OCI-LY1 (cell line): ENCODE results near the gene SLC25A25.

Experiments used
- H2AFZ ChIP-seq: fragments of 200-600 bp; sonication (generic), shearing (Covaris generic); 2 replicates; pipeline ENCODE4 v1.6.0; 2014; ENCODE audit warnings: antibody characterized with exemption, mild to moderate bottlenecking, low read length
- H3F3A ChIP-seq: fragments of 200-600 bp; sonication (generic), shearing (Covaris generic); 2 replicates; pipeline ENCODE4 v1.6.0; 2014; ENCODE audit warnings: mild to moderate bottlenecking, antibody characterized with exemption, low read length, moderate library complexity; ENCODE audit not compliant: insufficient read depth
- H3K27ac ChIP-seq: fragments of 200-600 bp; sonication (generic); 2 replicates; pipeline ENCODE4 v1.5.1; 2014; ENCODE audit warnings: low read length, mixed run types, mild to moderate bottlenecking, low read depth; ENCODE audit not compliant: poor library complexity, severe bottlenecking
- H3K27me3 ChIP-seq: fragments of 200-600 bp; sonication (generic); 2 replicates; pipeline ENCODE4 v1.6.0; 2014; ENCODE audit warnings: antibody characterized with exemption, mild to moderate bottlenecking, low read length, moderate library complexity; ENCODE audit not compliant: insufficient read depth
- H3K36me3 ChIP-seq: fragments of 200-600 bp; sonication (generic); 2 replicates; pipeline ENCODE4 v1.6.1; 2014; ENCODE audit warnings: mild to moderate bottlenecking, antibody characterized with exemption, low read length, moderate library complexity, mixed read lengths; ENCODE audit not compliant: insufficient read depth
- H3K4me1 ChIP-seq: fragments of 200-600 bp; sonication (generic); 2 replicates; pipeline ENCODE4 v1.5.1; 2014; ENCODE audit warnings: mild to moderate bottlenecking, low read length, moderate library complexity; ENCODE audit not compliant: insufficient read depth, severe bottlenecking
- H3K4me2 ChIP-seq: fragments of 200-600 bp; sonication (generic), shearing (Covaris generic); 2 replicates; pipeline ENCODE4 v1.6.1; 2014; ENCODE audit warnings: low read length
- H3K4me3 ChIP-seq: fragments of 200-600 bp; sonication (generic); 2 replicates; pipeline ENCODE4 v1.5.1; 2014; ENCODE audit warnings: low read length, low read depth, mild to moderate bottlenecking, mixed read lengths; ENCODE audit not compliant: poor library complexity, severe bottlenecking
- H3K79me2 ChIP-seq: fragments of 200-600 bp; shearing (Covaris generic); 2 replicates; pipeline ENCODE4 v1.6.1; 2016; ENCODE audit warnings: mixed run types, low read length, mixed read lengths; ENCODE audit not compliant: insufficient read depth
- H3K9ac ChIP-seq: fragments of 200-600 bp; sonication (generic), shearing (Covaris generic); 2 replicates; pipeline ENCODE4 v1.6.1; 2014; ENCODE audit warnings: mild to moderate bottlenecking, low read length, mixed read lengths
- H3K9me2 ChIP-seq: fragments of 200-600 bp; sonication (generic), shearing (Covaris generic); 2 replicates; pipeline ENCODE4 v1.6.1; 2014; ENCODE audit warnings: low read depth, mild to moderate bottlenecking, low read length, mixed read lengths
- H3K9me3 ChIP-seq: fragments of 200-600 bp; shearing (Covaris generic); 2 replicates; pipeline ENCODE4 v1.6.1; 2014; ENCODE audit warnings: low read length, mixed read lengths
- H4K20me1 ChIP-seq: fragments of 200-600 bp; sonication (generic), shearing (Covaris generic); 2 replicates; pipeline ENCODE4 v1.6.0; 2016; ENCODE audit warnings: mild to moderate bottlenecking, low read length; ENCODE audit not compliant: insufficient read depth
- CTCF ChIP-seq: fragments of 200-600 bp; sonication (generic), shearing (Covaris generic); IDR thresholded peaks from 2 replicates; pipeline ENCODE4 v1.5.1; 2017; ENCODE audit warnings: mild to moderate bottlenecking, antibody characterized with exemption, low read length, moderate library complexity, mixed read lengths
- EZH2 ChIP-seq: fragments of 200-600 bp; sonication (generic), shearing (Covaris generic); IDR thresholded peaks from 2 replicates; pipeline ENCODE4 v1.8.0; 2017; ENCODE audit warnings: borderline replicate concordance, mixed run types, mild to moderate bottlenecking, antibody characterized with exemption, low read length, moderate library complexity, mixed read lengths

SLC25A25 gene

DNA sequence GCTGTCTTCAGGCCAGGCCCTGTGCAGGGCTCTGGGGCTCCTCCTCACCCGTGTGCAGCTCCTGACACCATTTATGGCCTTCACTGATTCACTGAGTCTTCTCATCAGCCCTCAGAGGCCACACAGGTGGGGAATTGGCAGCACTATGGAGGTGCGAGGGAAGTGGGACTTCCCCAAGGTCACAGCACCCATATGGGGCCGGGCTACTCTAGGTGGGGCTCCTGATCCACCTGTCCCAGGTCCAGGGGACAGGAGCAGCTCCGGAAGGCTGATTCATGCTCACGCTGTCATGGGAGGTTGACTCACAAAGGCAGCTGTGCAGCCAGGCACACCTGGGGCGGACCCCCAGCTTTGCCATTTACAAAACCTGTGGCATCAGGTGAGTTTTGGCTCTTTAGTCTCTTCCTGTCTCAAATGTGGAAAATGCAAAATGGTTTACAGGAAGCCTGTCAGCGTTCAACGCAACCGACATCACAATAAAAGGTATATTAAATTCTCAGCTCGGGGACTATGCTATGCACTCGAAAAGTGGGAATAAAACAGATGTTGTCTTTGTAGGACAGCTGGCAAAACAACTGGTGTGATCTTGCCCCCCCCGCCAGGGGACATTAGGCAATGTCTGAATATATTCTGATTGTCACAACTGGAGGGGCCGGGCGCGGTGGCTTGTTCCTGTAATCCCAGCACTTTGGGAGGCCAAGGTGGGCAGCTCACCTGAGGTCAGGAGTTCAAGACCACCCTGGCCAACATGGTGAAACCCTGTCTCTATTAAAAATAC lies 15.9 kb upstream of the SLC25A25 start:
- no peak overlapping the region for H3K27ac ChIP-seq
- H3K27me3 ChIP-seq: no peaks in the 10 kb centered on the region
- no peak overlapping the region for H3K4me3 ChIP-seq
- H3K9me3 ChIP-seq: no peaks in the 10 kb centered on the region
- no peak for TF ChIP-seq EZH2
- TF ChIP-seq CTCF: no peak
- H3K36me3 ChIP-seq: no peaks in the 10 kb centered on the region
- no peaks in the 10 kb centered on the region for H3K79me2 ChIP-seq
- no peaks in the 10 kb centered on the region for H3F3A ChIP-seq
- H4K20me1 ChIP-seq: no peaks in the 10 kb centered on the region
- H2AFZ ChIP-seq: no peak overlapping the region
- H3K4me2 ChIP-seq: 0 out of 2 replicates have a peak overlapping the region, but pooled peaks have one; percentile 1
- H3K9me2 ChIP-seq: no peaks in the 10 kb centered on the region
- H3K9ac ChIP-seq: no peak overlapping the region
- H3K4me1 ChIP-seq: peaks cover 11% of the 10 kb centered on the region

DNA sequence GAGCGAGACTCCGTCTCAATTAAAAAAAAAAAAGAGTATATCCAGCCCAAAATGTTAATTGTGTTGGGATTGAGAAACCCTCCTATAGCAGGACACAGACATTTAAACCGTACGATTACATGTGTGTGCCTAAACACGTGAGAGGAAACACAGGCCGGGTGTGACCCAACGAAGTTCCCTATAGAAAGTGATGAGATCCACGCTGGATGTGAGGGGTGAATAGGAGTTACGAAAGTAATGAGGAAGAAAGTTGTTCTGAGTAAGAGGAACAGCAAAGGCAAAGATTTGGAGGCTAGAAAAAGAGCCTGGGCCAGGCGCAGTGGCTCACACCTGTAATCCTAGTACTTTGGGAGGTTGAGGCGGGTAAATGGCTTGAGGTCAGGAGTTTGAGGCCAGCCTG lies 14.5 kb upstream of the SLC25A25 start:
- no peak for TF ChIP-seq CTCF
- Histone ChIP-seq H3K9ac (no peak overlapping the region), H3K4me2 (no peak overlapping the region), H2AFZ (no peak overlapping the region), H3K4me3 (no peak overlapping the region), H3K9me2 (no peaks in the 10 kb centered on the region), H3K4me1 (peaks cover 11% of the 10 kb centered on the region), H4K20me1 (no peaks in the 10 kb centered on the region), H3K36me3 (no peaks in the 10 kb centered on the region), H3F3A (no peaks in the 10 kb centered on the region), H3K9me3 (no peaks in the 10 kb centered on the region), H3K27ac (no peak overlapping the region), H3K79me2 (no peaks in the 10 kb centered on the region), H3K27me3 (no peaks in the 10 kb centered on the region)

DNA sequence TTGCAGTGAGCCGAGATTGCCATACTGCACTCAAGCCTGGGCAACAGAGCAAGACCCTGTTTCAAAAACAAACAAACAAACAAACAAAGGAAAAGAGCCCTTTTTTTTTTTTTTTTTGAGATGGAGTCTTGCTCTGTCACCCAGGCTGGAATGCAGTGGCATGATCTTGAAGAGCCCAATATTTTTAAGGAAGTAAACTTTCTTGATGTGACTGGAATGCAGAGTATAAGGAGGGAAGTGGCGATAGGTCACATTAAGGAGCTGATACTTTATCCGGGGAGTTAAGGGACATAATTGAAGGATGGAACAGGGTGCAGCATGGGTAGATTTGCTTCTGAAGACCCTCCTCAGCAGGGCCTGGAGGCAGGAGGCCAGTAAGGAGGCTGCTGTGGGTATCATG lies 13.9 kb upstream of the SLC25A25 start:
- Histone ChIP-seq H3K9ac (no peak overlapping the region), H3K4me2 (no peak overlapping the region)
- TF ChIP-seq EZH2 (no peak), CTCF (no peak)

More for the DNA sequence above, 13.9 kb upstream of the SLC25A25 start:
- Histone ChIP-seq H3K79me2 (no peaks in the 10 kb centered on the region), H3K4me3 (no peak overlapping the region), H4K20me1 (no peaks in the 10 kb centered on the region), H3K4me1 (peaks cover 11% of the 10 kb centered on the region), H3K36me3 (no peaks in the 10 kb centered on the region), H3K27me3 (no peaks in the 10 kb centered on the region), H3K9me2 (no peaks in the 10 kb centered on the region), H3F3A (no peaks in the 10 kb centered on the region), H3K9me3 (no peaks in the 10 kb centered on the region), H3K27ac (no peak overlapping the region), H2AFZ (no peak overlapping the region)
